NCI-H1048 (cell line): ENCODE results near the gene FXYD5.

Experiments
- DNase-seq: peaks from one replicate; lab custom pipeline; 2025; lab: John Stamatoyannopoulos, UW

Gene FXYD5, protein sequence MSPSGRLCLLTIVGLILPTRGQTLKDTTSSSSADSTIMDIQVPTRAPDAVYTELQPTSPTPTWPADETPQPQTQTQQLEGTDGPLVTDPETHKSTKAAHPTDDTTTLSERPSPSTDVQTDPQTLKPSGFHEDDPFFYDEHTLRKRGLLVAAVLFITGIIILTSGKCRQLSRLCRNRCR

DNA sequence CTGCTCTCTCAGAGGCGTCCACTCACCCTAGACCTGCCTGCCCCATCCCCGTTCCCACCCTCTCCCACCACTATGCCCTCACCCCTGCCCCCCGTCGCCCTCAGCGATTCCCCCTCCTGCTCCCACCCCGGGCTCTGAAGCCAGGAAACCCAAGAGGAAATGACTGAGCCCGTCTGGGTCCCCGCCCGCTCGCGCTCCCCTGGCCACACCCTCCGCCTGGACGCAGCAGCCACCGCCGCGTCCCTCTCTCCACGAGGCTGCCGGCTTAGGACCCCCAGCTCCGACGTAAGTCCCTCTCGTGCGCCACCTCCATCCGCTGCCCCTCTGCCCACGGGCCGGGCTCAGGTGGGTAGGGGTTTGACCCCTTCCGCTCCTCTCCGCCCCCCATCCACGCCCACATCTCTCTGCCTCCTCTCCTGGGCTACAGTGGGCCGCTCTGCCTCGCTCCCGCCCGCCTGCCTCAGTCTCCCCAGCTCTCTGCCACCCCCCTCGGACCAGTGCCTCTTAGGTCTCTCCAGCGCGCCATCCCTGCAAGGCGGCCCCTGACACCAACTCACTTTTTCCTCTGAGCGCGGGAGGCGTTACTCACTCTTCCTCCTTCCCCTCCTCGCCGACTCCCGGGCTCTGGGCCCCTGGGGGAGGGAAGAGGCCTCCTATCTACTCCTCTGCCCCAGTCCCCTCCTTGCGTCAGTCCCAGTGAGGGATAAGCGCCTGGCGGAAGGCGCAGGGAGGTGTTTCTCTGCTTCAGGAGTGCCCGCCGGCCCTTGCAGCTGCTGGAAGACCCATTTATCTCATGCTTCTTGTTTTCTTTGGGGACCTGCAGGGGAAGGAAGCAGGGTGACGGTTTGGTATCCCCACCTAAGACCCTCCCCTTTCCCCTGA lies at the start of gene FXYD5:
FXYD5 (plus strand) TSS at position 211 of the 882 bp plus-strand sequence. CDS start 816 bp downstream, outside the sequence.
- DNase-seq, result no peak

DNA sequence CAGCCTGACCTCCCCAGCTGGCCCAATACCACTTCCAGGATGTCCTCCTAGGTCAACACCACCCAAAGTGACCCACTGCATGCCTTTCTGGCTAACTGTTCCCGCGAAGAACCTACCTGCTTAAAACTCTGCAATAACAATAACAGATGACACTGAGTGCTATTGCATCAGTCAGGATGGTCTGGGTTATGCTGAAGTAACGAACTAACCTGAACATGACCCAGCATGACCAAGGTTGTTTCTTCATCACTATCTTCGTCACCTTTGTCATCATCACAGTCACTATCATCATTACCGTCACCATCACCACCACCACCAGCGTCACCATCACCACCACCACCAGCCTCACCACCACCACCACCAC lies 49.5 kb upstream of the FXYD5 start:
- no peak for DNase-seq

DNA sequence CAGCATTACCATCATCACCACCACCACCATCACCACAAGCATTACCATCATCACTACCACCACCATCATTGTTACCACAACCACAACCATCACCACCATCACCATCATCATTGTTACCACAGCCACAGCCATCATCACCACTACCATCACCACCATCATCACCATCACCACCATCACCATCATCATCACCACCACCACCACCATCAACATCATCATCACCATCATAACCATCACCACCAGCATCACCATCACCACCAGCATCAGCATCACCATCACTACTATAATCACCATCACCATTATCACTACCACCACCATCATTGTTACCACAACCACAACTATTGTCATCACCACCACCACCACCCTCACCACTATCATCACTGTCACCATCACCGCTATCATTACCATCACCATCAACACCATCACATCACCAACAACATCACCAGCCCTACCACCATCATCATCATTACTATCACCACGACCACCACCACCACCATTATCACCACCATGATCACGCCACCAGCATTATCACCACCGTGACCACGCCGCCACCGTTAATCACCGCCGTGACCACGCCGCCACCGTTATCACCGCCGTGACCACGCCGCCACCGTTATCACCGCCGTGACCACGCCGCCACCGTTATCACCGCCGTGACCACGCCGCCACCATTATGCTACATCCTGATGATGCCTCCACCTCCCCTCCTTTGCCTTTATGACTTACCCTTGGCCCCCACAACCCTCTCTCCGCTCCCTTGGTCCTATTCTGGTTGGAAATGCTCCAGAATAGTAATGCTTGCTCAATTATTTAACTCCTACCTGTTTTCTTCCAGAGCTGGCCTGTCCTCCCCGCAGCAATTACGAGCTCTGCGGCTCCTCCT lies 48.9 kb upstream of the FXYD5 start:
- DNase-seq, result no peak

DNA sequence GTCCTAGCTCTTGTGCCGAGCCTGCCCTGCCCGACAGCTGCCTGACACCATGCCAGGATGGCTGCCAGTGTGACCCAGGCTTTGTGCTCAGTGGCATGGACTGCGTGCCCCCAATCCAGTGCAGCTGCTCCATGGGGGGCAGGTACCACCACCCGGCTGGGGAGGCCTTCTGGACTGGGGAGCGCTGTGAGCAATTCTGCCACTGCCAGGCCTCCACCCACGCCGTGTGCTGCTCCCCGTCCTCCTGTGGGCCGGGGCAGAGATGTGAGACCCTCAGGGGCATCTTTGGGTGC lies 48.3 kb upstream of the FXYD5 start:
- no peak for DNase-seq

DNA sequence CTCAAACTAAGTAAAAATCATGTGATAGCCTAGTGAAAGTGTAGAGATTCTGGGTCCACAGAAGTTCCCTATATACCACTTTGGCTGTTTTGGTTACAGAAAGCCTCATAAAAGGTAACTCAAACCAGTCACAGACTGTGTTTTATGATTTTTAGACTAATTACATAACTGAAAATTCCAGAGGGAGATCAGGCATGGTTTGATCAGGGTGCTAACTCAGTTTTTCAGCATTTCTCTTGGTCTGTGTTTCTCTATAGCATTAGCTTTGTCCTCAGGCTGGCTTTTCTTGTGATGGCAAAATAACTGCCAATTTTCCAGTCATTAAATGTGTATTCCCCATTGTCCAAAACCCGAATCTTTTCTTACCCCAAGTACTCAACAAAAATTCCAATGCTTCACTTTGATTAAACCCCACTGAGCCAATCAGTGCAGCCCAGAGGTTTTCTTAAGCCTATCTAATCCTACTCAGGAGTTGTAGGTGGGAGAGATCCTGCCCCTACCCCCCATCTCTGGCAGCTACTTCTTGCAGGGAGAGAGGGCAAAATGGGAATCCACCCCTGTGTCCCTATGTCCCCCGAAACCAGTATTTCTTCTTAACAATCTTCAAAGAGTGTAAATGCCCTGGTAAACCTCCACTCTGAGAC lies 47.5 kb upstream of the FXYD5 start:
- no peak for DNase-seq

DNA sequence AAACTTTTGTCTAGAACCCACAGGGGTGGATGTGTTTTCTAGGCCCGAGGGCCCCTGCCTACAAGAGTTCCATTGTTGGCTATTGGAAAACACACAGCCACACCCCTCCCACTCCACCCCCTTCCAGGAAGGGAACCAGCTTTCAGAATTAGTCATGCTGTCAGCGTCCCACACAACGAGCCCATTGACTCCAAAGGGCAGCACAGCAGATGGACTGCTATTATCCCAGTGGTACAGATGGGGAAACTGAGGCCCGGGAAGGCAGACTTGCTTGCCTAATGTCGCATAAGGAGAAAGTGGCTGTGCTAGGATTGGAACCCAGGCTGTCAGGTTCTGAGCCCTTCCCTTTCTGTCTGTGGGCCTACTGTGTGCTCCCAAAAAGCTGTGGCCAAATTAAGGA lies 47.0 kb upstream of the FXYD5 start:
- DNase-seq, result no peak

DNA sequence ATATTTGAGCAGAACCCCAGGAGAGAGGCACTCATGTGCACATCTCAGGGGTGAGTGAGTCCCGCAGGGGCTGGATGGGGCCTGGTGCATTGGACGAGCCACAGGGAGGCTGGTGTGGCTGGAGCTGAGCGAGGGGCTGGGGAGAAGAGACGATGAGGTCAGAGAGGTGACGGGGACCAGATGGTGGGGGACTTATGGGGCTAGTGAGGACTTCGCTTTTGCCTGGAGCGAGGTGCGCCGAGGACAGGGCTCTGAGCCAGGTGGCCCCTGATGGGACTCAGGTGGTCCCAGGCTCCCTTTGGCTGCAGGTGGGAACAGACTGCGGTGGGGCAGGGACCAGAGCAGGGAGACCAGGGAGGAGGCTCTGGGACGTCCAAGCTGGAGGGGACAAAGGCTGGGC lies 45.8 kb upstream of the FXYD5 start:
- DNase-seq, result no peak

DNA sequence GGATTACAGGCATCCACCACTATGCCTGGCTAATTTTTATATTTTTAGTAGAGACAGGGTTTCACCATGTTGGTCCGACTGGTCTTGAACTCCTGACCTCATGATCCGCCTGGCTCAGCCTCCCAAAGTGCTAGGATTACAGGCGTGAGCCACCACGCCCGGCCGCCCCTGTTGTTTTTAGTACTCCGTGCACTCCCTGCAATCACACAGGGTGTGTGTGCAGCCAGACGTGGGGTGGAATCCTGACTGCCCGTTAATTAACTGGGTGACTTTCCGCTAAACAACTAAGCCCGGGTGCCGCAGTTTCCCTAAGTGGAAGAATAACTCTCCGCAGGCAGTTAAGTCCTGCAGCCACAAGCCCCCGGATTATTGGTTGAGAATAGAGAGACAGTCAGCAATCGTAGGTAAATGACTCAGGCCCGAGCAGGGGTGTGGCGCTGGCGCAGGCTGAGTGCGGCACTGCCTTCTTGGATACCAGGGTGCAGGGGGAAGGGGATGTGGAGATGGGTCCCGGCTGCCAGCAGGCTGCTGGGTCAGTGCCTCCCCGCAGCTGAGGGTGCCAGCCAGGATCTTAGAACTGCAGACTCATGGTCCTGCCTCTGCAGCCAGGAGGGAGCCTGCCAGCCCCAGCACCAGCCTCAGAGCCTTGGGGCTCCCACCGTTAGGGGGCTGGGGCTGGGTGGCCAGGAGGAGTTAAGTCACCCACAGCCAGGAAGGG lies 45.0 kb upstream of the FXYD5 start:
- DNase-seq, result no peak

DNA sequence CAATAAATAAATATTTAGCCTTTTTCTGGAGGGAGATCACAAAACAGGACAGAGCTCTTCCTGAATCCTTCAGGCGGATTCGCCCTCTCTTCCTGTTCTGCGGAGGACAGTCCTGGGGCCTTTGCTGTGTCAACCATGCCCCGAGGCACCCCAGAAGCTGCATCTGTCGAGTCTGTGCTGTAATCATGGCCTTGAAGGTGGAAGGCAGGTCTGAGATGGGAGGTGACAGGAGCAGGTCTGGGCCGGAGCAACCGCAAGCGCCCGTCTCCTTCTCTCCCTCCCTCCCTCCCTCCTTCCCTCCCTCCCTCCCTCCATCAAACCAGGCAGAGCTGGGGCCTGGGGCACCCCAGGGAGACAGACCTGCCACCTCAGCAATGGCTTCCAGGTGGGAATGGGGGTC lies 43.6 kb upstream of the FXYD5 start:
- DNase-seq, result no peak

DNA sequence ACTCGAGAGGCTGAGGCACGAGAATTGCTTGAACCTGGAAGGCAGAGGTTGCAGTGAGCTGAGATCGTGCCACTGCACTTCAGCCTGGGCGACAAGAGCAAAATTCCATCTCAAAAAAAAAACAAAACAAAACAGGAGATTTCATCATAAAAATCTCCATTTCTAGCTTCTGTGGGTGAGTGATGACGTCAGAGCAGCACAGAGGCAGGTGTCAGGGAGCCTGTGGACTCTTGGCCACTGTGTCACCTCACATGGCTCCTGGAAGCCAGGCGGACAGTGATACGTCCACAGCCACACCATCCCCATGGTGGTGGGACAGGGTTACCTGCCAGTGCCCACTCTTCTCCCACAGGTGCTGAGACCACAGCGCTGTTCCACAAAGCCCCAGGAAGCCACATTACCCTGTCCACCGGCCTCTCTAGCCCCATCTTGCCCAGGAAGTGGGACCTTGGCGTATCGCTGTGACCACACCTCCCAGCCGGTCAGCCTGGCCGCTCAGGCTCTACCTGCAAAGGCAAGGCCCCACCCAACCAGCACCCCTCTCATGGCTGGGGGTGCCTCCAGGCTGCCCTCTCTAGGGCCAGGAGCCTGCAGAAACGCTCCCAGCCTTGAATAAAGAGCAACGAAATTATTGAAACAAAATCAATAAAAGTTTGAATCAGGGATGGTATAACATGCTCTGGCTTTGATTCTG lies 41.4 kb upstream of the FXYD5 start:
- DNase-seq, result no peak

DNA sequence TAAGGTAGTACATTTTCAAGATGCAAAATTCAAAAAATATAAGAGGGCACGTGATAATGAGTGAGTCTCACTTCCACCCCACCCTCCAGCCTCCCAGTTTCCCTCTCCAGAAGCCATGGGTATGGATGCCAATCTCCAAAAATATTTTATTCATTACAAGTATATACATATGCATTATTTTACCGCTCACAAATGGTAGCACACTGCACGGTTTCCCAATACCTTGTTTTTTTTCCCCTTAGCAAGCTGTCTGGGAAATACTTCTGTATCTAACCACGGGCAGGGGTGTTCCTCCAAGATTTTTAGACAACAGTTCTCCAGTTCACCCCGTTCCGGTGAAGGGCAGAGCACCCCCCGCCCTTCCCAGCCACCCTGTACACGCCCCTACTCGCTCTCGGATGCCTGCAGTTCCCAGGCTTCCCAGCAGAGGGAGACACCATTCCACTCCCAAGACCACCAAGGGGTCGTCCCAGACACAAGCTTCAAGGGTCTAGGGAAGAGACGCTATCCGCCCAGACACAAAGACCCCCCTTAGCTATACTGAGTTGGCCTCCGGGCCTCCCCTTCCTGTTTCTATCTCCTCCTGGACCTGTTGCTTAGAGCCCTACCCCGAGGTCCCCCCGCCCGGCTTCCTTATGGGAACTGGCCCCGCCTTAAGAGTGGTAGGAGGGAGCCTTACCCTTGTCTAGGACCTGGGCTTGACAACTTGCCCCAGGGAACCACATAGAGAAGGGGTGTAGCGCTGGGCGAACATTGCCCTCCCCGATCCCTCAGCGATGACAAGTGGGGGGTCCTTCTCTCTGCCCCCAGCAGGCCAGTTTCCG lies 40.0 kb upstream of the FXYD5 start:
- peak; percentile 29 for DNase-seq

DNA sequence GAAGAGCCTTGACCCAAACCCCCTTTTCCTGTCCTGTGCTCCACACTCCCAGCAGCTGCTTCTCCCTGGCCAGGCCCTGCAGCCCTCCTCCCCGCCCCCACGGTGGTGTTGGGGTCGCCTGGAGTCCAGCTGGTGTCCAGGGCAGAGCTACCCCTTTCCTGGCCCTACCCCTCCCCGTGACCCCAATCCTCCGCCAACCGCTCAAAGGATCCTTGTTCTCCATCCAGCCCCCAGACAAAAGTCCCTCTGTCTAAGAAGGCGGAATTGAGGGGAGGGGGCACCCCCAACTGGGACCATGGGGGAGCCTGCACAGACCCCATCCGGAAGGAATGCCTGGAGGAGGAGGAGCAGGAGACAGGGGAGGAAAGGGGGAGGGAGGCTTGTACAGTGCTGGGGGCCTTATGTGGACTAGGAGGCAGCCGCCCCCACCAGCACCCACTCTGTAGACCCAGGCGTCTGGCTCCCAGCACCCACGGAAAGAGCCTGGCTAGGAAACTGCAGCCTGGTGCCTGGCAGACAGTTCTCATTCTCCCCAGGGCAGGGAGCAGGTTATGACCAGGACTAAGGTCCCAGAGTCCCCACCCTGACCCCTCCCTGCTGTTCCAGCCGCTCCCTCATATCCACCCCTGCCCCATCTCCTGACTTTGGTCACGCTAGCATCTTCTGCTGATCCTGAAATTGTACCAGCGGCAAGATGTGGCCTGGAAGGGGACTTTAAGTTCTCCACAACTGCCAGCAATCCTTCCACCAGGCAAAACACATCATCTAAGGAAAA lies 39.2 kb upstream of the FXYD5 start, which contains the start of gene FXYD3:
FXYD3 (plus strand) TSS at position 647 of the 775 bp plus-strand sequence. CDS start 3,554 bp downstream, outside the sequence.
- DNase-seq, result no peak

DNA sequence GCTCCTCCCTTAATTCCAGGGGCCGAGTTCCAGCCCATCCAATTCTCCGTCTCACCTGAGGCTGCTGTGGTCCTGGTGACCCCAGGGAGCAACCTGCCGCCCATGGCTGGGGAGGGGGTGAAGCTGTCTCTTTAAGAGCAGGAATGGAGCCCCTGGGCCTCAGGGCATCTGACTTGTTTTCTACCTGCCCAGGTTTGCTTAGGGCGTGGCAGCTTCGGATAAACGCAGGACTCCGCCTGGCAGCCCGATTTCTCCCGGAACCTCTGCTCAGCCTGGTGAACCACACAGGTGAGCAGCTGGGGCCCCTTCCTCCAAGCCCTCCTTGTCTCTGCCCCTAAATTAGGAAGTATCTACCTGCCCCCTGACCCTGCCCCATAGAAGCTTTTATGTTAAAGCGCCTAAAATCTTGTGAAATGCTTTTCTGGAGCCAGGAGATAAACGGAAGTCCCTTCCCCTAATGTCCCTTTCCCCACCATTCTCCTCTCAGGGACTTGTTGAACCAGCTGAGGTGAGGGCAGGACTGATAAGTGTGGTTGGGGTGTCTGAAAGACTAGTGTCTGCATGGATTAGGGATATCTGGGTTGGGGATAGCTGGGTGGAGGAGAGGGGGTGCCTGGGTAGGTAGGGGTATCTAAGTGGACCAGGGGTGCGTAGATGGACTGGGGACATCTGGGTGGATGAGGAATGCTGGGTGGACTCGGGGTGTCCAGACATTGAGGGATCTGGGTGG lies 38.3 kb upstream of the FXYD5 start:
- DNase-seq, result no peak

DNA sequence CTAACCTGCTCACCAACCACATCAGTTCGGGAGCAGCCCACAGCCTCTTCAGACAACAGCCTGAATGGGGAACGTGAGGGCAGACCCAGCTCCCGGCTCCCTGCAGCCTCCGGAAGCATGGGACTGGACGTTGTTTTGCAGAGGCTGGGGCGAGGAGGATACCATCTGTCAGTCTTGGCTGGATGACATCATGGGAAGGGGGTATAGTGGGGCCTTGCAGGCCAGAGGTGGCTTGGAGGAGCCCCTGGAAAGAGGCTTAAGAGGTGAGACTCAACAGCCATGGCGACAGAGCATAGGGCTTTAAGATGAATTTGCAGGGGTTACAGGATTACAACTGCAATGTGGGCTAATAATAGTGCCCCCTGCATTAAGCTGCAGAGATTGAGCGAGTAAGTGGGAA lies 37.4 kb upstream of the FXYD5 start:
- DNase-seq, result no peak

DNA sequence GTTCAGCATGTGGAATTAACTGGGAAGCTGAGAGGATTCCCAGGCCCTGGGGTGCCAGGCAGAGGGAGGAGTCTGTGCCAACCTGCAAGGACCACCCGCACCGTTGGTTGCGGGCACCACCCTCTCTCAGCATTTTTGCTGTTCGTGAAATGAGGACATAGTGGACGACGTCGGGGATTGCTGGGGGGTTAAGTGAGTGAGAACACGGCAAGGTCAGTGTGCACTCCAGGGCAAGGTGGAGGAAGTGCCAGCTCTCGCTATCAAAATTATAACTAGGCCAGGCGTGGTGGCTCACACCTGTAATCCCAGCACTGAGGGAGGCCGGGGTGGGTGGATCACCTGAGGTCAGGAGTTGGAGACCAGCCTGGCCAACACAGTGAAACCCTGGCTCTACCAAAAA lies 36.7 kb upstream of the FXYD5 start:
- no peak for DNase-seq

DNA sequence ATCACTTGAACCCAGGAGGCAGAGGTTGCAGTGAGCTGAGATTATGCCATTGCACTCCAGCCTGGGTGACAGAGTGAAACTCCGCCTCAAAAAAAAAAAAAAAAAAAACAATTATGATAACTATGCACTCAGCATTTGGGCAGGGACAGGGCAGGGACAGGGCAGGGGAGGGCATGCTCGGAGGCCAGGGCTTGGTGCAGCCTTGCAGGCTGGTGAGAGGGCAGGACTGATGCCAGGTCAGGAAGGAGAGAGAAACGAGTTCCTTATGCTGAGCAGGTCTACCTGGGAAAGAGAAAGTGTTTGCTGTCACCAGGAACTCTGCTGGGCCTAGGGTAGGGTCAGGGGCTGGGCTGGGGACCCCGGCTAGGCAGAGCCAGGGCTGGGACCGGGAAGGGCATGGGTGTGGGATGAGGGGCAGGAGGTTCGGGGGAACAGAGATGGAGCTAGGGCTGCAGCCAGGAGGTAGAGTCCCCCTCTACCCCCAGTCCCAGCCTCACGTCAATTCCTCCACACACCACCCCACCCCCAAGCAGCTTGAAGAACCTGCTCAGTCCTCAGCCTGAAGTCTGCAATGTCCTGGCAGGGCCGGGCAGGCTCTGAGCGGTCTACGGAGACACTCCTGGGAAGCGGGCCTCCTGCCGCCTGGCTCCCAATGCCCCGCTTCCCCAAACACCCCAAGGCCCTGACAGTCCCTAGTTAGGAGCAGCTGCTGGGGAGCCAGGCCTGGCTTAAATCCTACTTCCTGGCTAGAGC lies 36.1 kb upstream of the FXYD5 start:
- DNase-seq, result no peak

DNA sequence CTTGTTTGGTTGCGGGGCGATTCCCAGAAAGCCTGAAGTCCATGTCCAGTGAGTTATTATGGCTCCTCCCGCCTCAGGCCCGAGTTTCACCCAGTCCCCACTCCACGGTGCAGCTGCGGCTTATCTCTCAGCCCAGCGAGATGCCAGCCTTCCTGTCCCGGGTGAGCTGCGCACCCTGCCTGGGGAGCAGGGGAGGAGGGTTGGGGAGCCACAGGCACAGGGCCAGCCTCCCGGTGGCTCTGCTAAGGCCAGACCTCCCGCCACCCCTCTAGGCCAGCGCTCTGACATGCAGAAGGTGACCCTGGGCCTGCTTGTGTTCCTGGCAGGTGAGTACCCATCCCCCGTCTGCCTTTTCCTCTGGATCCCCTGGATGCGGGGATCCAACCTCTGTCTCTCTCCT lies 35.4 kb upstream of the FXYD5 start:
- no peak for DNase-seq

DNA sequence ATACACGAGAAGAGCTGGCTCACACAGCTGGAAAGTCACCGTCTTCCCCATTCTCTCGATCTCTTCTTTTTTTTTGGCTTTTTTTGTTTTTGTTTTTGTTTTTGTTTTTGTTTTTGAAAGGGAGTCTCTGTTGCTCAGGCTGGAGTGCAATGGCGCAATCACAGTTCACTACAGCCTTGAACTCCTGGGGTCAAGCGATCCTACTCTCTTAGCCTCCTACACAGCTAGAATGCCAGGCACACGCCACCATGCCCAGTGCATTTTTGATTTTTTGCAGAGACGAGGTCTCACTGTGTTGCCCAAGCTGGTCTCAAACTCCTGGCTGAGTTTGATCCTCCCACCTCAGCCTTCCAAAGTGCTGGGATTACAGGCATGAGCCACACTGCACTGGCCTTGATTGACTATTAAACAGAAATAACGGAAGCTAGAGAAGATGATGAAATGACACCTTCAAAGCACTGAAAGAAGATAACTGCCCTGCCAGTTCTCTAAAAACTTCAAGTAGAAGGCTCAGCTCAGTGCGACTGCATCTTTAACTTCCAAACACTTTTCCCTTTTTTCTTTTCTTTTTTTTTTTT lies 34.9 kb upstream of the FXYD5 start:
- DNase-seq, result no peak
